HepG2 (cell line): ENCODE measurements around the gene PATE1. TPM values are rescaled to one million over a fixed set of nuclear protein-coding genes. Genes with fewer than 3 reads are reported as not detected.

Experiments used
- ATAC-seq: fragments of 200-7000 bp; cut with Tn5 transposase; 3 replicates; pipeline ENCODE4 v1.9.1; 2020; ENCODE audit warnings: mild to moderate bottlenecking, moderate library complexity
- BruUV-seq: library from RNA; stranded (reverse); fragments of 400-500 nt; replicated peaks from 2 replicates; lab custom pipeline; 2021; lab: Mats Ljungman, UMichigan
- CTCF ChIA-PET: fragments of 300-600 bp; formaldehyde crosslinking; extraction: SDS; loops from one replicate; lab custom pipeline; 2021; ENCODE audit warnings: low total read pairs, inconsistent platforms, low intra/inter-chr PET ratio; lab: Yijun Ruan, JAX
- POLR2A ChIA-PET: fragments of 350-600 bp; sonication (Branson Sonifier 250); formaldehyde crosslinking; loops from one replicate; lab custom pipeline; 2020; ENCODE audit warnings: antibody characterized with exemption, inconsistent platforms; lab: Yijun Ruan, JAX
- DNase-seq: peaks from one replicate; pipeline ENCODE4 v3.0.0-alpha.2; 2015; ENCODE audit warnings: low spot score
- FAIRE-seq: peaks from 3 replicates; lab custom pipeline; 2011; peaks lifted over from hg19 to GRCh38; lab: Jason Lieb, UNC
- H2AFZ ChIP-seq: one replicate; pipeline ENCODE4 v1.6.1; 2011; ENCODE audit warnings: low read length, inconsistent platforms
- H3K27ac ChIP-seq: fragments of 300-600 bp; 3 replicates; pipeline ENCODE4 v1.8.0; 2011; ENCODE audit warnings: mixed run types, mild to moderate bottlenecking, mixed read lengths, low read length, inconsistent platforms; ENCODE audit not compliant: insufficient read depth; ENCODE audit errors: extremely low read length
- H3K27me3 ChIP-seq, 2 experiments: fragments of 200-600 bp in 1 of 2; 2 replicates in 1 of 2; 3 replicates in 1 of 2; pipeline versions ENCODE4 v1.6.0 to v1.8.0; 2011; ENCODE audit warnings: low read length in 2 of 2, mild to moderate bottlenecking in 2 of 2, moderate library complexity in 2 of 2, inconsistent platforms in 1 of 2; ENCODE audit not compliant: insufficient read depth in 2 of 2, control insufficient read depth in 1 of 2
- H3K36me3 ChIP-seq, 2 experiments: fragments of 200-600 bp in 1 of 2; replicated peaks in 1 of 2; 2 replicates in 1 of 2; 3 replicates in 1 of 2; pipeline versions ENCODE4 v1.5.1 to v1.8.0; 2011; ENCODE audit warnings: low read length in 2 of 2, inconsistent platforms in 1 of 2; ENCODE audit not compliant: insufficient read depth in 2 of 2, control insufficient read depth in 1 of 2
- H3K4me1 ChIP-seq: 2 replicates; pipeline ENCODE4 v1.5.1; 2012; ENCODE audit warnings: low read length, inconsistent platforms; ENCODE audit not compliant: insufficient read depth
- H3K4me2 ChIP-seq: 2 replicates; pipeline ENCODE4 v1.6.0; 2011; ENCODE audit warnings: low read depth, low read length, inconsistent platforms
- H3K4me3 ChIP-seq, 3 experiments: fragments of 200-600 bp in 1 of 3; sonication (generic), shearing (Covaris generic) in 1 of 3; replicated peaks in 1 of 3; 2 replicates each; pipeline ENCODE4 v1.5.1; 2011 to 2016; ENCODE audit warnings: low read length in 3 of 3, inconsistent platforms in 2 of 3, low read depth in 2 of 3, mild to moderate bottlenecking in 2 of 3, control low read depth in 1 of 3, mixed read lengths in 1 of 3; ENCODE audit not compliant: insufficient read depth in 1 of 3
- H3K79me2 ChIP-seq: one replicate; pipeline ENCODE4 v1.6.1; 2011; ENCODE audit warnings: low read length, inconsistent platforms; ENCODE audit not compliant: insufficient read depth
- H3K9ac ChIP-seq: 2 replicates; pipeline ENCODE4 v1.6.0; 2011; ENCODE audit warnings: mild to moderate bottlenecking, low read depth, low read length, inconsistent platforms; ENCODE audit not compliant: insufficient read depth
- H3K9me3 ChIP-seq: 2 replicates; pipeline ENCODE4 v1.5.1; 2012; ENCODE audit warnings: mild to moderate bottlenecking, low read length
- H4K20me1 ChIP-seq: 2 replicates; pipeline ENCODE4 v1.6.0; 2011; ENCODE audit warnings: inconsistent platforms, mild to moderate bottlenecking, low read length, moderate library complexity; ENCODE audit not compliant: insufficient read depth
- EEA1 ChIP-seq: sonication (generic); formaldehyde crosslinking; IDR thresholded peaks from 2 replicates; pipeline ENCODE4 v1.5.1; 2020; ENCODE audit warnings: mild to moderate bottlenecking, missing genetic modification reagents, borderline replicate concordance
- SMC3 ChIP-seq: IDR thresholded peaks from 2 replicates; pipeline ENCODE4 v1.6.1; 2011; ENCODE audit warnings: low read length, improper control_type of control experiment
- SOX13 ChIP-seq, 3 experiments: fragments of 450-650 bp in 1 of 3; sonication (generic) in 1 of 3; formaldehyde crosslinking in 1 of 3; IDR thresholded peaks in 2 of 3; conservative IDR thresholded peaks in 1 of 3; 2 replicates each; pipeline versions ENCODE4 v1.5.0 to v1.6.1; 2016 to 2020; ENCODE audit warnings: antibody characterized with exemption in 1 of 3, mild to moderate bottlenecking in 1 of 3, missing compliant biosample characterization in 1 of 3, missing genetic modification reagents in 1 of 3, moderate library complexity in 1 of 3
- SRSF9 ChIP-seq: fragments of 200-400 bp; formaldehyde crosslinking; IDR thresholded peaks from 2 replicates; pipeline ENCODE4 v1.6.1; 2018; ENCODE audit warnings: borderline replicate concordance, mild to moderate bottlenecking, low read depth, low read length; ENCODE audit not compliant: insufficient read depth, poor library complexity, severe bottlenecking
- STAG1 ChIP-seq: sonication (generic); formaldehyde crosslinking; IDR thresholded peaks from 2 replicates; pipeline ENCODE4 v1.4.0; 2020; ENCODE audit warnings: missing genetic modification reagents
- ZNF530 ChIP-seq: sonication (generic); formaldehyde crosslinking; IDR thresholded peaks from 2 replicates; pipeline ENCODE4 v1.5.0; 2020; ENCODE audit warnings: low read depth, mild to moderate bottlenecking, missing genetic modification reagents
- ZNF607 ChIP-seq: sonication (generic); formaldehyde crosslinking; IDR thresholded peaks from 2 replicates; pipeline ENCODE4 v1.5.1; 2020; ENCODE audit warnings: missing genetic modification reagents, mild to moderate bottlenecking, borderline replicate concordance
- ZSCAN31 ChIP-seq: sonication (generic); formaldehyde crosslinking; IDR thresholded peaks from 2 replicates; pipeline ENCODE4 v1.5.0; 2020; ENCODE audit warnings: low read depth, mild to moderate bottlenecking, missing genetic modification reagents
- WGBS: methylation state at CpG from one replicate; pipeline ENCODE4 v1.1.6; 2017; ENCODE audit warnings: low lambda C conversion rate; 5-methylcytosine and 5-hydroxymethylcytosine counted together
- in situ Hi-C: cut with HindIII; loops from 2 replicates; pipeline ENCODE4 v1.10.0; 2017; ENCODE audit warnings: low pct_unique_long_range_greater_than_20kb; ENCODE audit not compliant: extremely low pct_ligation_motif_present
- intact Hi-C: fragments of 100-400 bp; cut with micrococcal nuclease; formaldehyde crosslinking; loops from one replicate; pipeline ENCODE4 v1.10.0; 2022; ENCODE audit not compliant: unreplicated experiment
- polyA plus RNA-seq, 8 experiments: library from polyadenylated mRNA; depleted of rRNA in 3 of 8; stranded (reverse) in 7 of 8; unstranded in 1 of 8; fragments of >200 nt; fragmentation: Illumina TruSeq in 4 of 8; extraction: Trizol in 4 of 8; gene quantifications; 2 replicates each; pipeline versions ENCODE4 v1.2.1 to v1.2.3, GENCODE V29; 2011 to 2016; ENCODE audit warnings: low read depth in 4 of 8, missing spikeins in 1 of 8, mixed read lengths in 1 of 8; ENCODE audit not compliant: insufficient read depth in 1 of 8
- total RNA-seq, 5 experiments: library from RNA; depleted of rRNA; stranded (reverse); fragments of >200 nt; fragmentation: Illumina TruSeq; extraction: Trizol; gene quantifications; 2 replicates each; pipeline ENCODE4 v1.2.3, GENCODE V29; 2016; ENCODE audit warnings: low read depth in 1 of 5
- TF ChIP-seq, protein P1 (sequence below): sonication (generic); formaldehyde crosslinking; IDR thresholded peaks from 2 replicates; pipeline ENCODE4 v1.8.0; 2022; ENCODE audit warnings: mild to moderate bottlenecking, missing genetic modification reagents, borderline replicate concordance
- TF ChIP-seq, protein P2 (sequence below): sonication (generic); formaldehyde crosslinking; IDR thresholded peaks from 2 replicates; pipeline ENCODE4 v1.5.0; 2020; ENCODE audit warnings: mild to moderate bottlenecking, missing genetic modification reagents, moderate library complexity

The PATE1 gene
- total and polyA plus RNA-seq, 2 of the 13 experiments (the other 11 are each of a cell fraction or from before 2014, with no cell fraction given): not detected

DNA sequence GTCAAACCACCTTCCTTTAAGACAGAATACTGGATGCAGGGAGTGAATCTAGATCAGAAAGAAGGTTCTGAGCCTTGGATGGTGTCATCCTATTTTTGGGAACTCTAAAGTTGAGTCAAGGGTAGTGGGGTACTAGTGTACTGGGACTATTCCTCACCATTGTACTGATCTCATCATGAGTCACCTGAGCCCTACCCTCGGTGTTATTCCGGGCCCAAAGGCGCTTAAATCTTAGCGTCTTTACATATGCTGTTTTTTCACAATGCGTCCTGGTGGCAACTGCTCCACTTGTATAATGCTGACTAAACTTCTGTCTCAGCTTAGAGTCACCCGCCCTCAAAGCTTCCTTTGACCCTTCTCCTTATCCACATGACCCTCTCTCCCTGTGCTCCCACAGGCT, 25.3 kb upstream of the PATE1 start (continued):
- TF ChIP-seq SRSF9 (no peak), EEA1 (CRISPR knock-in tag) (no peak)

DNA sequence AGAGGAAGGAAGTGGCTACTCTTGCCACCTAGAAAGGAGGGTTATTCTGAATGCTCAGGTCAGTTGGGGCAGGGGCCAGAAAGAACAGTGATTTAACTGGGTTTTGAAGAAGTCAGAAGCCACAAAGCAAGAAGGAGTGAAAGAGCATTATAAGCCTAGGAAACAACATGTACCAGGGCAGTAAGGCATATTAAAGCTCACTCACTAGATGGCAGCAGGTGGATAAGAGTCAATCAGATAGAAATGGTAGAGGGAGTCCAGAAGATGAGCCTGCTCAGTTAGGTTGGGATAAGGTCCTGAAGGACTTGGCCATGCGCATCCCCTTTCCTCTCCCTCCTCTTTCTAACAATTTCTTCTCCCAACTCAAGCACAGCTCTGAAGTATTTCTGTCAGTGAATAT, 22.0 kb upstream of the PATE1 start:
- no peaks in the 10 kb centered on the region for H3K4me1 ChIP-seq
- peaks cover 1 to 19% of the 10 kb centered on the region in 2 experiments; a peak in 3 of 5 replicates for H3K27me3 ChIP-seq
- WGBS: 100% methylated on average over 1 of the region's 1 CpG
- H3K9ac ChIP-seq: no peak overlapping the region
- no peak overlapping the region for H3K4me2 ChIP-seq
- H3K9me3 ChIP-seq: no peaks in the 10 kb centered on the region
- in situ Hi-C loops: loop anchor here (10.0 kb wide), 1 partner anchor 151 kb away; no protein-coding TSS in a partner anchor
- H4K20me1 ChIP-seq: no peaks in the 10 kb centered on the region
- no peak overlapping the region for H3K4me3 ChIP-seq
- no peak overlapping the region for H3K27ac ChIP-seq
- ATAC-seq: peak; percentile 73
- intact Hi-C loops: loop anchor here (1.0 kb wide), 1 partner anchor 147 kb away; no protein-coding TSS in a partner anchor
- CTCF ChIA-PET: interaction anchor here (1.2 to 1.3 kb wide), 2 partner anchors 148 to 149 kb away, joined by 4 to 5 read pairs; no protein-coding TSS in a partner anchor
- DNase-seq: peak; percentile 22
- no TSS peak for BruUV-seq
- TF ChIP-seq ZNF530 (CRISPR knock-in tag) (no peak), STAG1 (CRISPR knock-in tag) (peak; percentile 60), SMC3 (0 out of 2 replicates have a peak, but pooled peaks have one; percentile 4), ZNF607 (CRISPR knock-in tag) (no peak), ZSCAN31 (no peak), SOX13 (IDR thresholded peaks at IDR 0.05) (no peak), SOX13 (CRISPR knock-in tag; conservative IDR thresholded peaks at IDR 0.05 in 1 of 2, IDR thresholded peaks at IDR 0.05 in 1 of 2) (no peak)
- TF ChIP-seq, protein P1, sequence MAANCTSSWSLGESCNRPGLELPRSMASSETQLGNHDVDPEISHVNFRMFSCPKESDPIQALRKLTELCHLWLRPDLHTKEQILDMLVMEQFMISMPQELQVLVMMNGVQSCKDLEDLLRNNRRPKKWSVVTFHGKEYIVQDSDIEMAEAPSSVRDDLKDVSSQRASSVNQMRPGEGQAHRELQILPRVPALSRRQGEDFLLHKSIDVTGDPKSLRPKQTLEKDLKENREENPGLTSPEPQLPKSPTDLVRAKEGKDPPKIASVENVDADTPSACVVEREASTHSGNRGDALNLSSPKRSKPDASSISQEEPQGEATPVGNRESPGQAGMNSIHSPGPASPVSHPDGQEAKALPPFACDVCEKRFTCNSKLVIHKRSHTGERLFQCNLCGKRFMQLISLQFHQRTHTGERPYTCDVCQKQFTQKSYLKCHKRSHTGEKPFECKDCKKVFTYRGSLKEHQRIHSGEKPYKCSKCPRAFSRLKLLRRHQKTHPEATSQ: no peak
- TF ChIP-seq, protein P2, sequence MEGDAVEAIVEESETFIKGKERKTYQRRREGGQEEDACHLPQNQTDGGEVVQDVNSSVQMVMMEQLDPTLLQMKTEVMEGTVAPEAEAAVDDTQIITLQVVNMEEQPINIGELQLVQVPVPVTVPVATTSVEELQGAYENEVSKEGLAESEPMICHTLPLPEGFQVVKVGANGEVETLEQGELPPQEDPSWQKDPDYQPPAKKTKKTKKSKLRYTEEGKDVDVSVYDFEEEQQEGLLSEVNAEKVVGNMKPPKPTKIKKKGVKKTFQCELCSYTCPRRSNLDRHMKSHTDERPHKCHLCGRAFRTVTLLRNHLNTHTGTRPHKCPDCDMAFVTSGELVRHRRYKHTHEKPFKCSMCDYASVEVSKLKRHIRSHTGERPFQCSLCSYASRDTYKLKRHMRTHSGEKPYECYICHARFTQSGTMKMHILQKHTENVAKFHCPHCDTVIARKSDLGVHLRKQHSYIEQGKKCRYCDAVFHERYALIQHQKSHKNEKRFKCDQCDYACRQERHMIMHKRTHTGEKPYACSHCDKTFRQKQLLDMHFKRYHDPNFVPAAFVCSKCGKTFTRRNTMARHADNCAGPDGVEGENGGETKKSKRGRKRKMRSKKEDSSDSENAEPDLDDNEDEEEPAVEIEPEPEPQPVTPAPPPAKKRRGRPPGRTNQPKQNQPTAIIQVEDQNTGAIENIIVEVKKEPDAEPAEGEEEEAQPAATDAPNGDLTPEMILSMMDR (CRISPR knock-in tag): peak; percentile 42
- H3K79me2 ChIP-seq: no peaks in the 10 kb centered on the region
- H3K36me3 ChIP-seq: no peaks in the 10 kb centered on the region
- peak; percentile 8 for FAIRE-seq
- H2AFZ ChIP-seq: no peak overlapping the region
- POLR2A ChIA-PET: no interaction called here
